ENCODE results near the gene DDRGK1. TPM values are rescaled to one million over a fixed set of nuclear protein-coding genes. Genes with fewer than 3 reads are reported as not detected.

DDRGK1 gene
- polyA plus RNA-seq, 2 of the 4 experiments (the other 2 are of a cell fraction) = 87.4 to 120 TPM

DNA sequence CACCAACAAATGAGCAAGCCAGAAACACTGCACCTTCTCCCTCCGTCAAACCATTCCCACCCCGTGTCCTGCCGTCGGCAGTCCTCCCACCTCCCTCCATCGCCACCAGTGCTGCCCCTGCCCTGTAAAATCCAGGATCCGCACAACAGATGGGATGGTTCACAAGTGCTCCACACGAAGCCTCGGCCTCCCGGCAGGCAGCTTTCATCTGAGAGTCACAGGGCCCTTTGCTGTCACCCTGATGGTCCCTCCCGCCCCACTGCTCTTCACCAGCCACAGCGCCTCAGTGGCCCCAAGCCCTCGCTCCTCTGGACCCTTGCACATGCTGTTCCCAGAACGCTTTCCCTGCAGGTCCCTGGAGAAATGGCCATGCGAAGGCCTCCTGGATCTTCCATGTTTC, 22.4 kb upstream of the DDRGK1 start:
- POLR2A ChIA-PET = no interaction called here

DNA sequence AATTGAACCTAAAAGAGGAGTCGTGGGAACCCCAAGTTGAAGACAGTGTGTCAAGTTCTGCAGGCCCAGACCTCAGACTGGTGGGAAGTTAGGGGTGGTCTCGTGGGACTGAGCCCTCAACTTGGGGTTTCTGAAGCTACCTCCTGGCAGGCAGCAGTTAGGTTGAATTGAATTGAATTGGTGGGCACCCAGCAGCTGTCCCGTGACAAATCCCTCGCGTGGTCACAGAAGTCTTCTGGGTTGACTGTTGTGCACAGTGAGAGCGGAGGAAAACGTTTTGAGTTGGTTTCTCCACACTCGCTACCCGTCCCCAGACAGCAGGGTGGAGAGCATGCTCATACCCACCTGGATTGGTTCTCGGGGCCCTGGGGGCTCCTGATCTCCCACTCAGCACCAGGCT, 21.6 kb upstream of the DDRGK1 start:
- FAIRE-seq (no peak), ATAC-seq (no peak), DNase-seq (ENCODE audit: low read depth in 1 of 2, low spot score in 1 of 2) (no peak)
- Histone ChIP-seq H3K9me3 (no peaks in the 10 kb centered on the region), H3K4me2 (no peak overlapping the region), H3K4me1 (peaks cover 43% of the 10 kb centered on the region), H3K27ac (no peak overlapping the region), H3K4me3 (no peak overlapping the region)
- no peak for TF ChIP-seq CHD2 (IDR thresholded peaks at IDR 0.05; ENCODE audit: low read length, partially characterized antibody)
- no peak for TF ChIP-seq HOXB13 (CRISPR knock-in tag; IDR thresholded peaks at IDR 0.05; ENCODE audit: low read depth)
- no peak for TF ChIP-seq SREBF2 (IDR thresholded peaks at IDR 0.05)
- TF ChIP-seq RCOR1 (IDR thresholded peaks at IDR 0.05; ENCODE audit: low read depth, low read length) = no peak
- no peak for TF ChIP-seq GATA3 (IDR thresholded peaks at IDR 0.05; ENCODE audit: borderline replicate concordance)
- TF ChIP-seq HEYL (CRISPR knock-in tag; IDR thresholded peaks at IDR 0.05) = no peak
- no peak for TF ChIP-seq HOXA7 (CRISPR knock-in tag; IDR thresholded peaks at IDR 0.05)
- no peak for TF ChIP-seq KDM1A (IDR thresholded peaks at IDR 0.05; ENCODE audit: low read depth)
- TF ChIP-seq, protein P1, sequence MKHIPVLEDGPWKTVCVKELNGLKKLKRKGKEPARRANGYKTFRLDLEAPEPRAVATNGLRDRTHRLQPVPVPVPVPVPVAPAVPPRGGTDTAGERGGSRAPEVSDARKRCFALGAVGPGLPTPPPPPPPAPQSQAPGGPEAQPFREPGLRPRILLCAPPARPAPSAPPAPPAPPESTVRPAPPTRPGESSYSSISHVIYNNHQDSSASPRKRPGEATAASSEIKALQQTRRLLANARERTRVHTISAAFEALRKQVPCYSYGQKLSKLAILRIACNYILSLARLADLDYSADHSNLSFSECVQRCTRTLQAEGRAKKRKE (CRISPR knock-in tag; IDR thresholded peaks at IDR 0.05; ENCODE audit: low read depth) = no peak
- no peak for TF ChIP-seq TP53 (CRISPR knock-in tag; IDR thresholded peaks at IDR 0.05)
- TF ChIP-seq, protein P2, sequence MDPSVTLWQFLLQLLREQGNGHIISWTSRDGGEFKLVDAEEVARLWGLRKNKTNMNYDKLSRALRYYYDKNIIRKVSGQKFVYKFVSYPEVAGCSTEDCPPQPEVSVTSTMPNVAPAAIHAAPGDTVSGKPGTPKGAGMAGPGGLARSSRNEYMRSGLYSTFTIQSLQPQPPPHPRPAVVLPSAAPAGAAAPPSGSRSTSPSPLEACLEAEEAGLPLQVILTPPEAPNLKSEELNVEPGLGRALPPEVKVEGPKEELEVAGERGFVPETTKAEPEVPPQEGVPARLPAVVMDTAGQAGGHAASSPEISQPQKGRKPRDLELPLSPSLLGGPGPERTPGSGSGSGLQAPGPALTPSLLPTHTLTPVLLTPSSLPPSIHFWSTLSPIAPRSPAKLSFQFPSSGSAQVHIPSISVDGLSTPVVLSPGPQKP (IDR thresholded peaks at IDR 0.05; ENCODE audit: low read depth, low read length) = no peak
- TF ChIP-seq, protein P3, sequence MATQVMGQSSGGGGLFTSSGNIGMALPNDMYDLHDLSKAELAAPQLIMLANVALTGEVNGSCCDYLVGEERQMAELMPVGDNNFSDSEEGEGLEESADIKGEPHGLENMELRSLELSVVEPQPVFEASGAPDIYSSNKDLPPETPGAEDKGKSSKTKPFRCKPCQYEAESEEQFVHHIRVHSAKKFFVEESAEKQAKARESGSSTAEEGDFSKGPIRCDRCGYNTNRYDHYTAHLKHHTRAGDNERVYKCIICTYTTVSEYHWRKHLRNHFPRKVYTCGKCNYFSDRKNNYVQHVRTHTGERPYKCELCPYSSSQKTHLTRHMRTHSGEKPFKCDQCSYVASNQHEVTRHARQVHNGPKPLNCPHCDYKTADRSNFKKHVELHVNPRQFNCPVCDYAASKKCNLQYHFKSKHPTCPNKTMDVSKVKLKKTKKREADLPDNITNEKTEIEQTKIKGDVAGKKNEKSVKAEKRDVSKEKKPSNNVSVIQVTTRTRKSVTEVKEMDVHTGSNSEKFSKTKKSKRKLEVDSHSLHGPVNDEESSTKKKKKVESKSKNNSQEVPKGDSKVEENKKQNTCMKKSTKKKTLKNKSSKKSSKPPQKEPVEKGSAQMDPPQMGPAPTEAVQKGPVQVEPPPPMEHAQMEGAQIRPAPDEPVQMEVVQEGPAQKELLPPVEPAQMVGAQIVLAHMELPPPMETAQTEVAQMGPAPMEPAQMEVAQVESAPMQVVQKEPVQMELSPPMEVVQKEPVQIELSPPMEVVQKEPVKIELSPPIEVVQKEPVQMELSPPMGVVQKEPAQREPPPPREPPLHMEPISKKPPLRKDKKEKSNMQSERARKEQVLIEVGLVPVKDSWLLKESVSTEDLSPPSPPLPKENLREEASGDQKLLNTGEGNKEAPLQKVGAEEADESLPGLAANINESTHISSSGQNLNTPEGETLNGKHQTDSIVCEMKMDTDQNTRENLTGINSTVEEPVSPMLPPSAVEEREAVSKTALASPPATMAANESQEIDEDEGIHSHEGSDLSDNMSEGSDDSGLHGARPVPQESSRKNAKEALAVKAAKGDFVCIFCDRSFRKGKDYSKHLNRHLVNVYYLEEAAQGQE (IDR thresholded peaks at IDR 0.05) = no peak
- no peak for TF ChIP-seq TFCP2L1 (CRISPR knock-in tag; IDR thresholded peaks at IDR 0.05)
- no peak for TF ChIP-seq CBX2 (IDR thresholded peaks at IDR 0.05; ENCODE audit: borderline replicate concordance, low read depth)
- no peak for TF ChIP-seq RARB (CRISPR knock-in tag; IDR thresholded peaks at IDR 0.05)
- TF ChIP-seq, protein P4, sequence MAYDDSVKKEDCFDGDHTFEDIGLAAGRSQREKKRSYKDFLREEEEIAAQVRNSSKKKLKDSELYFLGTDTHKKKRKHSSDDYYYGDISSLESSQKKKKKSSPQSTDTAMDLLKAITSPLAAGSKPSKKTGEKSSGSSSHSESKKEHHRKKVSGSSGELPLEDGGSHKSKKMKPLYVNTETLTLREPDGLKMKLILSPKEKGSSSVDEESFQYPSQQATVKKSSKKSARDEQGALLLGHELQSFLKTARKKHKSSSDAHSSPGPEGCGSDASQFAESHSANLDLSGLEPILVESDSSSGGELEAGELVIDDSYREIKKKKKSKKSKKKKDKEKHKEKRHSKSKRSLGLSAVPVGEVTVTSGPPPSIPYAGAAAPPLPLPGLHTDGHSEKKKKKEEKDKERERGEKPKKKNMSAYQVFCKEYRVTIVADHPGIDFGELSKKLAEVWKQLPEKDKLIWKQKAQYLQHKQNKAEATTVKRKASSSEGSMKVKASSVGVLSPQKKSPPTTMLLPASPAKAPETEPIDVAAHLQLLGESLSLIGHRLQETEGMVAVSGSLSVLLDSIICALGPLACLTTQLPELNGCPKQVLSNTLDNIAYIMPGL (CRISPR knock-in tag; IDR thresholded peaks at IDR 0.05; ENCODE audit: borderline replicate concordance) = no peak
- ChIA-PET POLR2A (no interaction called here), CTCF (interaction anchor here (0.8 to 1.5 kb wide), 4 partner anchors 20 to 91 kb away, joined by 3 to 5 read pairs (median 4); no protein-coding TSS in a partner anchor)
- 86% methylated on average over 10 of the region's 10 CpGs for WGBS (ENCODE audit: missing lambda C conversion rate)

More for the DNA sequence above, 22.4 kb upstream of the DDRGK1 start:
- H3K27ac ChIP-seq = no peak overlapping the region
- no peak for ATAC-seq
- H3K9me3 ChIP-seq = no peaks in the 10 kb centered on the region
- TF ChIP-seq CBX8 (IDR thresholded peaks at IDR 0.05) (no peak), POLR2AphosphoS2 (conservative IDR thresholded peaks at IDR 0.05; ENCODE audit: low read length) (no peak), CBX2 (IDR thresholded peaks at IDR 0.05; ENCODE audit: borderline replicate concordance, low read depth) (no peak), ZFP36 (IDR thresholded peaks at IDR 0.05; ENCODE audit: borderline replicate concordance, partially characterized antibody) (no peak), EHF (CRISPR knock-in tag; IDR thresholded peaks at IDR 0.05) (no peak), EHMT2 (IDR thresholded peaks at IDR 0.05; ENCODE audit: low read depth) (no peak), TFCP2L1 (CRISPR knock-in tag; IDR thresholded peaks at IDR 0.05) (no peak), CEBPB (IDR thresholded peaks at IDR 0.05) (no peak)
- TF ChIP-seq, protein P5, sequence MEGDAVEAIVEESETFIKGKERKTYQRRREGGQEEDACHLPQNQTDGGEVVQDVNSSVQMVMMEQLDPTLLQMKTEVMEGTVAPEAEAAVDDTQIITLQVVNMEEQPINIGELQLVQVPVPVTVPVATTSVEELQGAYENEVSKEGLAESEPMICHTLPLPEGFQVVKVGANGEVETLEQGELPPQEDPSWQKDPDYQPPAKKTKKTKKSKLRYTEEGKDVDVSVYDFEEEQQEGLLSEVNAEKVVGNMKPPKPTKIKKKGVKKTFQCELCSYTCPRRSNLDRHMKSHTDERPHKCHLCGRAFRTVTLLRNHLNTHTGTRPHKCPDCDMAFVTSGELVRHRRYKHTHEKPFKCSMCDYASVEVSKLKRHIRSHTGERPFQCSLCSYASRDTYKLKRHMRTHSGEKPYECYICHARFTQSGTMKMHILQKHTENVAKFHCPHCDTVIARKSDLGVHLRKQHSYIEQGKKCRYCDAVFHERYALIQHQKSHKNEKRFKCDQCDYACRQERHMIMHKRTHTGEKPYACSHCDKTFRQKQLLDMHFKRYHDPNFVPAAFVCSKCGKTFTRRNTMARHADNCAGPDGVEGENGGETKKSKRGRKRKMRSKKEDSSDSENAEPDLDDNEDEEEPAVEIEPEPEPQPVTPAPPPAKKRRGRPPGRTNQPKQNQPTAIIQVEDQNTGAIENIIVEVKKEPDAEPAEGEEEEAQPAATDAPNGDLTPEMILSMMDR (IDR thresholded peaks at IDR 0.05) = no peak
- TF ChIP-seq, protein P2 (IDR thresholded peaks at IDR 0.05; ENCODE audit: low read depth, low read length) = no peak
- TF ChIP-seq, protein P6, sequence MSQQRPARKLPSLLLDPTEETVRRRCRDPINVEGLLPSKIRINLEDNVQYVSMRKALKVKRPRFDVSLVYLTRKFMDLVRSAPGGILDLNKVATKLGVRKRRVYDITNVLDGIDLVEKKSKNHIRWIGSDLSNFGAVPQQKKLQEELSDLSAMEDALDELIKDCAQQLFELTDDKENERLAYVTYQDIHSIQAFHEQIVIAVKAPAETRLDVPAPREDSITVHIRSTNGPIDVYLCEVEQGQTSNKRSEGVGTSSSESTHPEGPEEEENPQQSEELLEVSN (IDR thresholded peaks at IDR 0.05; ENCODE audit: borderline replicate concordance, low read depth) = no peak
- TF ChIP-seq, protein P7, sequence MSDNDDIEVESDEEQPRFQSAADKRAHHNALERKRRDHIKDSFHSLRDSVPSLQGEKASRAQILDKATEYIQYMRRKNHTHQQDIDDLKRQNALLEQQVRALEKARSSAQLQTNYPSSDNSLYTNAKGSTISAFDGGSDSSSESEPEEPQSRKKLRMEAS (IDR thresholded peaks at IDR 0.05) = no peak
- FAIRE-seq = no peak
- no peak overlapping the region for H3K4me3 ChIP-seq
- CTCF ChIA-PET = interaction anchor here (0.8 to 4.1 kb wide), 4 partner anchors 8 to 19 kb away, joined by 3 to 32 read pairs (median 3); no protein-coding TSS in a partner anchor
- 95% methylated on average over 14 of the region's 14 CpGs for WGBS (ENCODE audit: missing lambda C conversion rate)
- no peak overlapping the region for H3K4me2 ChIP-seq
- H3K4me1 ChIP-seq = peaks cover 35% of the 10 kb centered on the region
- no peak for DNase-seq (ENCODE audit: low read depth in 1 of 2, low spot score in 1 of 2)
